HL-60 (cell line): ENCODE data around the gene S100A9.
"Not testable (repeated sequence)": the region's sequence is repeated elsewhere in the genome, so short reads cannot be mapped to it uniquely, and the experiment has no call there.

Experiments
- CTCF ChIP-seq: IDR thresholded peaks from one replicate; pipeline ENCODE4 v1.5.1; 2011; ENCODE audit warnings: low read length, control low read depth, inconsistent platforms; ENCODE audit not compliant: insufficient read depth
- REST ChIP-seq: IDR thresholded peaks from 2 replicates; pipeline ENCODE4 v1.6.1; 2012; ENCODE audit warnings: low read depth; ENCODE audit not compliant: insufficient replicate concordance
- SPI1 ChIP-seq: IDR thresholded peaks from 2 replicates; pipeline ENCODE4 v1.6.1; 2012; ENCODE audit warnings: low read depth, mild to moderate bottlenecking, borderline replicate concordance

- not testable (repeated sequence) for TF ChIP-seq CTCF, REST
- TF ChIP-seq SPI1: peak; percentile 67
These were observed 41.6 kb upstream of the S100A9 start for GRCh38 chr1:153316013-153316412.
